Activated naive CD8-positive, alpha-beta T cell treated with anti-CD3 and anti-CD28 coated beads, Interleukin-2, amount 50 U/mL, for 24 hours (primary cell): ENCODE results near the gene CCDC57.
"Not testable (repeated sequence)": the region's sequence is repeated elsewhere in the genome, so short reads cannot be mapped to it uniquely, and the experiment has no call there.

ENCODE experiments used
- ATAC-seq: fragments of 150-1000 bp; cut with Tn5 transposase; one replicate; pipeline ENCODE4 v1.10.0; 2021
- DNase-seq: peaks from one replicate; pipeline ENCODE4 v3.0.0; 2021
- H3K27ac Mint-ChIP-seq: one replicate; pipeline ENCODE4 v1.8.0; 2021; ENCODE audit warnings: mild to moderate bottlenecking, mixed read lengths
- H3K27me3 Mint-ChIP-seq: one replicate; pipeline ENCODE4 v1.8.0; 2021; ENCODE audit warnings: mixed read lengths
- H3K36me3 Mint-ChIP-seq: one replicate; pipeline ENCODE4 v1.8.0; 2021; ENCODE audit warnings: low read depth, mixed read lengths
- H3K4me1 Mint-ChIP-seq: one replicate; pipeline ENCODE4 v1.8.0; 2021; ENCODE audit warnings: mixed read lengths
- H3K4me3 Mint-ChIP-seq: one replicate; pipeline ENCODE4 v1.8.0; 2021; ENCODE audit warnings: mild to moderate bottlenecking, moderate library complexity, mixed read lengths
- H3K9me3 Mint-ChIP-seq: one replicate; pipeline ENCODE4 v1.8.0; 2021; ENCODE audit warnings: mixed read lengths

Gene CCDC57, protein sequence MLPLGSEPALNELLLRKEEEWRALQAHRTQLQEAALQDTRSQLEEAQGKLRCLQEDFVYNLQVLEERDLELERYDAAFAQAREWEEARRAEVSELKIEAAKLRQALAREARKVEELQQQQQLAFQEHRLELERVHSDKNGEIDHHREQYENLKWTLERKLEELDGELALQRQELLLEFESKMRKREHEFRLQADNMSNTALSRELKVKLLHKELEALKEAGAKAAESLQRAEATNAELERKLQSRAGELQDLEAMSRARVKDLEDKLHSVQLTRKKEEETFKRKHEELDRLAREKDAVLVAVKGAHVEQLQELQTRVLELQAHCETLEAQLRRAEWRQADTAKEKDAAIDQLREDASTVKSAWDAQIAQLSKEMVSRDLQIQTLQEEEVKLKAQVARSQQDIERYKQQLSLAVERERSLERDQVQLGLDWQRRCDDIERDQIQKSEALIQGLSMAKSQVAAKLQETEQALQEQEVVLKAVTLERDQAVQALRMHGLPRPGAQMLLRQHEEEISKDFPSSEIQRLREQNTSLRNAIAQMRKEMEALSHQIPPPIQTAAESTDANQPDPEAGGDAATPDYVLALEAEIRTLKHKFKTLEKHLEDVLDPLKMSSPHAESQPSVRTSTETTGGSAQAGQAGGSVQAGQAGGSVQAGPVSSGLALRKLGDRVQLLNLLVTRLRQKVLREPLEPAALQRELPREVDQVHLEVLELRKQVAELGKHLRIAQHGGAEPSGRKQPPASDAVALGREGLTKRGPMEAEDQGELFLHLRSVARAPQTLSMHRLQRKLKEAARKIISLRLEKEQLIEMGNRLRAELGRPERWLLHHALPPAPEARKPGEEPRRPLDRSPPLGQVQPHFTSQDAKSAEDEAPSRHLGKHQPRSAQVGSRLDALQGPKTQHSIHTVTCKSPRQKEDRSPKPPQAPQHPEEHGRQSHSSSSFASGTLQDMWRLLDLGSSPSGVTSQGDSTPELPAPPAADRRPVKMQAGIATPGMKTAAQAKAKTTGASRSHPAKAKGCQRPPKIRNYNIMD

GRCh38 chr17:82212331-82213250 lies at the start of gene CCDC57:
Gene CCDC57, minus strand, starts transcription at chr17:82212842. Its CDS starts 10,898 bp downstream, at chr17:82201944.
- peak within 1 kb of the TSS; percentile 89 for H3K27ac Mint-ChIP-seq
- DNase-seq, result peak; percentile 84
- peak; percentile 78 for ATAC-seq
- peaks cover 45% of the 10 kb centered on the region for H3K4me1 Mint-ChIP-seq
- no peaks in the 10 kb centered on the region for H3K9me3 Mint-ChIP-seq
- H3K4me3 Mint-ChIP-seq, result peak within 1 kb of the TSS; percentile 82
- H3K27me3 Mint-ChIP-seq, result no peaks in the 10 kb centered on the region
- peaks cover under 1% of the 10 kb centered on the region for H3K36me3 Mint-ChIP-seq

DNA sequence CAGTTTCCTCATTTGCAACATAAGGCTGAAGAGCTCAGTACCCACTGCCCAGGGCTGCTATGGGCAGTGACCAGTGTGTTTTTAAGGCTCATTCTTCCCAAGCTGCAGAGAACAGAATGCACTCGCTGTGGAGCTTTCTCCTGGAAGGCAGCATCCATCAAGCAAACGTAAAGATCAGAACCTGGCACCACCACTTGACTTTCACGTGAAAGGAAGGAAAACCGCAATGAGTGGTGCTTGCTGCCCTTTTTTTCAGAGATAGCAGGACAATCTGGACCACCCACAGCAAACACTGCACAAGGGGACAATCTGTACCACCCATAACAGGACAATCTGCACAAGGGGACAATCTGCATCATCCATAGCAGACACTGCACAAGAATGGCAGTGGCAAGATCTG lies 49.7 kb upstream of the CCDC57 start:
- H3K27me3 Mint-ChIP-seq, result no peaks in the 10 kb centered on the region
- H3K9me3 Mint-ChIP-seq, result no peaks in the 10 kb centered on the region
- H3K4me1 Mint-ChIP-seq, result peaks cover 32% of the 10 kb centered on the region
- H3K27ac Mint-ChIP-seq, result peak overlapping the region; percentile 21
- H3K4me3 Mint-ChIP-seq, result no peak overlapping the region
- peaks cover 77% of the 10 kb centered on the region for H3K36me3 Mint-ChIP-seq
- DNase-seq (no peak), ATAC-seq (no peak)

GRCh38 chr17:82259972-82260961 lies 47.6 kb upstream of the CCDC57 start:
- H3K4me1 Mint-ChIP-seq, result peaks cover 21% of the 10 kb centered on the region
- ATAC-seq, H3K27me3 Mint-ChIP-seq, H3K4me3 Mint-ChIP-seq, H3K9me3 Mint-ChIP-seq, DNase-seq: not testable (repeated sequence)
- peaks cover 81% of the 10 kb centered on the region for H3K36me3 Mint-ChIP-seq
- H3K27ac Mint-ChIP-seq, result peak overlapping the region; percentile 32

- ATAC-seq, result no peak
- no peaks in the 10 kb centered on the region for H3K27me3 Mint-ChIP-seq
Observed at GRCh38 chr17:82258555-82258954, 45.9 kb upstream of the CCDC57 start.

GRCh38 chr17:82257473-82257872 lies 44.8 kb upstream of the CCDC57 start:
- DNase-seq, result peak; percentile 73
- peaks cover 78% of the 10 kb centered on the region for H3K36me3 Mint-ChIP-seq
- peak; percentile 98 for ATAC-seq
- no peak overlapping the region for H3K4me3 Mint-ChIP-seq
- H3K27ac Mint-ChIP-seq, result peak overlapping the region; percentile 61
- no peaks in the 10 kb centered on the region for H3K27me3 Mint-ChIP-seq
- no peaks in the 10 kb centered on the region for H3K9me3 Mint-ChIP-seq
- H3K4me1 Mint-ChIP-seq, result peaks cover 19% of the 10 kb centered on the region

More at GRCh38 chr17:82258555-82258954, 45.9 kb upstream of the CCDC57 start:
- no peak for DNase-seq
- Mint-ChIP-seq H3K27ac (no peak overlapping the region), H3K4me3 (no peak overlapping the region), H3K9me3 (no peaks in the 10 kb centered on the region), H3K36me3 (peaks cover 72% of the 10 kb centered on the region), H3K4me1 (peaks cover 21% of the 10 kb centered on the region)

GRCh38 chr17:82256242-82256885 lies 43.7 kb upstream of the CCDC57 start:
- no peak overlapping the region for H3K4me3 Mint-ChIP-seq
- no peak overlapping the region for H3K27ac Mint-ChIP-seq

DNA sequence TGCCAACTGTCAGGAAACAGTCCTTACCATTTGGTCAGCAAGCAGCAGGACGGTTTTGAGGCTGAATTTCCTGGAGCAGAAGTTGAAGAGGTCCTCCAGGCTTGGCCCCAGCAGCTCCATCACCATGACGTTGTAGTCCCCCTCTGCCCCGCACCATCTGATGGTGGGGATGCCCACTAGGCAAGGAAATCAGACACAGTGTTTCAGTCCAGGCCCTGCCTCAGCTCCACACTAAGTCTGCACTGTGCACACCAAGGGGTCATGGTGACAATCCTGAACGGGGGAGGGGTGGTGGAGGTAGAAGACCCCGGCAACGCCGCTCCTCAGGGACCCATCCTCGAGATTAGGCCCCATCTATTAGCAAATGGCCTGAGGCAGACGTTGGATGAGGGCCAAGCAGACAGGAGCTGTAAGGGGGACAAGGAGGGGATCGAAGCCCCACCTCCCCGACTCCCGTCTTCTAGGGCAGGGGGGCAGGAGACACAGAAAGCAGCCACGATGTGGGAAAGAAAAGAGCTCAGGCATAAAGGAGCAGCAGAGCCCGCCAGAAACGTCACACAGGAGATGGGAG lies 42.8 kb upstream of the CCDC57 start:
- no peak for ATAC-seq
- no peak overlapping the region for H3K4me3 Mint-ChIP-seq
- H3K27me3 Mint-ChIP-seq, result no peaks in the 10 kb centered on the region
- no peak for DNase-seq
- no peaks in the 10 kb centered on the region for H3K9me3 Mint-ChIP-seq
- H3K27ac Mint-ChIP-seq, result no peak overlapping the region
- H3K36me3 Mint-ChIP-seq, result peaks cover 73% of the 10 kb centered on the region
- peaks cover 19% of the 10 kb centered on the region for H3K4me1 Mint-ChIP-seq

More at GRCh38 chr17:82256242-82256885, 43.7 kb upstream of the CCDC57 start:
- H3K9me3 Mint-ChIP-seq, result no peaks in the 10 kb centered on the region
- H3K4me1 Mint-ChIP-seq, result peaks cover 19% of the 10 kb centered on the region
- ATAC-seq (no peak), DNase-seq (no peak)
- H3K36me3 Mint-ChIP-seq, result peaks cover 75% of the 10 kb centered on the region
- H3K27me3 Mint-ChIP-seq, result no peaks in the 10 kb centered on the region

DNA sequence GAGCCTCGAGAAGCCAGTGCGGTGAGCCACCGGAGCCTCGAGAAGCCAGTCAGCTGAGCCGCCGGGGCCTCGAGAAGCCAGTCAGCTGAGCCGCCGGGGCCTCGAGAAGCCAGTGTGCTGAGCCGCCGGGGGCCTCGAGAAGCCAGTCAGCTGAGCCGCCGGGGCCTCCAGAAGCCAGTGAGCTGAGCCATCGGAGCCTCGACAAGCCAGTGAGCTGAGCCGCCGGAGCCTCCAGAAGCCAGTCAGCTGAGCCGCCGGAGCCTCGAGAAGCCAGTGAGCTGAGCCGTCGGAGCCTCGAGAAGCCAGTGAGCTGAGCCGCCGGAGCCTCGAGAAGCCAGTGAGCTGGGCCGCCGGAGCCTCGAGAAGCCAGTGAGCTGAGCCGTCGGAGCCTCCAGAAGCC lies 42.1 kb upstream of the CCDC57 start:
- not testable (repeated sequence) for DNase-seq, H3K9me3 Mint-ChIP-seq, H3K27me3 Mint-ChIP-seq, ATAC-seq, H3K27ac Mint-ChIP-seq, H3K4me3 Mint-ChIP-seq
- Mint-ChIP-seq H3K36me3 (peaks cover 66% of the 10 kb centered on the region), H3K4me1 (peaks cover 17% of the 10 kb centered on the region)

DNA sequence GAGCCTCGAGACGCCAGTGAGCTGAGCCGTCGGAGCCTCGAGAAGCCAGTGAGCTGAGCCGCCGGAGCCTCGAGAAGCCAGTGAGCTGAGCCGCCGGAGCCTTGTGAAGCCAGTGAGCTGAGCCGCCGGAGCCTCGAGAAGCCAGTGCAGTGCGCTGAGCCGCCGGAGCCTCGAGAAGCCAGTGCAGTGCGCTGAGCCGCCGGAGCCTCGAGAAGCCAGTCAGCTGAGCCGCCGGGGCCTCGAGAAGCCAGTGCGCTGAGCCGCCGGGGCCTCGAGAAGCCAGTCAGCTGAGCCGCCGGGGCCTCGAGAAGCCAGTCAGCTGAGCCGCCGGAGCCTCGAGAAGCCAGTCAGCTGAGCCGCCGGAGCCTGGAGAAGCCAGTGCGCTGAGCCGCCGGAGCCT lies 41.5 kb upstream of the CCDC57 start:
- H3K4me3 Mint-ChIP-seq, ATAC-seq, H3K27me3 Mint-ChIP-seq, DNase-seq, H3K9me3 Mint-ChIP-seq, H3K27ac Mint-ChIP-seq: not testable (repeated sequence)
- Mint-ChIP-seq H3K4me1 (peaks cover 15% of the 10 kb centered on the region), H3K36me3 (peaks cover 61% of the 10 kb centered on the region)

GRCh38 chr17:82253179-82253544 lies 40.5 kb upstream of the CCDC57 start:
- ATAC-seq (no peak), DNase-seq (no peak)
- H3K4me1 Mint-ChIP-seq, result peaks cover 11% of the 10 kb centered on the region
- H3K36me3 Mint-ChIP-seq, result peaks cover 57% of the 10 kb centered on the region
- H3K27ac Mint-ChIP-seq, result no peak overlapping the region
- no peaks in the 10 kb centered on the region for H3K9me3 Mint-ChIP-seq
- H3K4me3 Mint-ChIP-seq, result no peak overlapping the region
- no peaks in the 10 kb centered on the region for H3K27me3 Mint-ChIP-seq

DNA sequence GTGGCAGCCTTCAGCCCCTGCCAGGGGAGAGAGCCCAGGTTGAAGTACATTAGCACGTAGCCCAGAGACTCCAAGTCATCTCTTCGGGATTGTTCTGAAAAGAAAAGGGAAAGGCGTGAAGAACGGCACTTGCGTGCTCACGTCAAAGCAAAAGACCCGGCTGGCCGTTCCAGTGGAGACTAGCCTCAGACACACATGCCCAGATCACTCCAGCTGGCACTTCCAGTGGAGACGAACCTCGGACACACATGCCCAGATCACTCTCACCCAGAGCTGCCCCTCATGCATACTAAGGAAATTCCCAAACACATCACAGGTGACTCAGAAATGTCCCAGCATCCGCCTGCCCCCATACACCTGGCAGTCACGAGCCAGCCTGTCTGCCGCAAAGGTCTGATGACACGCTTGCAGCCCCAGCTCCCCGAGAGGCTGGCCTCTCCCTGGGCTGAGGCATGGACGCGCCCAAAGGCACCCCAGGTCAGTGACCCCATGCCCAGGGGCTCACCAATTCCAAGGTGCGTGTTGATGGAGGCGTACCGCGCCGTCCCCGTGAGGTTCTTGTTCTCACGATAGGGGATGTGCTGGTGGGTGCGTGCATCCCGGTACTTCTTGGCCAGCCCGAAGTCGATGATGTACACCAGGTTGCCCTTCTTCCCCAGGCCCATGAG lies 40.0 kb upstream of the CCDC57 start:
- H3K27me3 Mint-ChIP-seq, result no peaks in the 10 kb centered on the region
- ATAC-seq, result no peak
- no peak overlapping the region for H3K27ac Mint-ChIP-seq
- peaks cover 59% of the 10 kb centered on the region for H3K36me3 Mint-ChIP-seq
- H3K4me3 Mint-ChIP-seq, result no peak overlapping the region
- H3K4me1 Mint-ChIP-seq, result peaks cover 12% of the 10 kb centered on the region
- no peak for DNase-seq
- H3K9me3 Mint-ChIP-seq, result no peaks in the 10 kb centered on the region
